GM18526 (cell line): ENCODE results near the gene SPAST.

ENCODE experiments used
- POLR2A ChIP-seq: IDR thresholded peaks from 3 replicates; pipeline ENCODE4 v1.6.1; 2011; ENCODE audit not compliant: insufficient read length; ENCODE audit errors: extremely low read depth

SPAST gene

GRCh38 chr2:32108111-32108510 lies 44.8 kb downstream of the SPAST start:
- TF ChIP-seq POLR2A, result no peak

DNA sequence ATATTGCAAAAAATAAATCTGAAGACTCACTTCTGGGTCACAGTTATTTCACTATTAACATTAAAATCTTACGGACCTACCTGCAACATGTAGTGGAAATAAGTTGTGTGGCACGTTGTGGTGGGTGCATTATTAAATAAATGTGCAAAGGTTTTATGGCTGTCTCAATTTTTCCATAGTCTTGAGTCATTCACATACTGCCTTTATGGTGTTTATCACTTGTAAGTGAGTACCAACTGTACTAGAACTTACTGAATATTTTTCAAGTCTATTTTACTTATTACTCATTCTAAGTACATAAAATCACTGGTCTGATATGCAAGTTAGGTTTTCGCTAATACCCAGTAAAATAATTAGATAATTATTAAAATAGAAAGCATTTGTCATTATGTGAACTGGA lies 54.7 kb downstream of the SPAST start:
- TF ChIP-seq POLR2A, result no peak

DNA sequence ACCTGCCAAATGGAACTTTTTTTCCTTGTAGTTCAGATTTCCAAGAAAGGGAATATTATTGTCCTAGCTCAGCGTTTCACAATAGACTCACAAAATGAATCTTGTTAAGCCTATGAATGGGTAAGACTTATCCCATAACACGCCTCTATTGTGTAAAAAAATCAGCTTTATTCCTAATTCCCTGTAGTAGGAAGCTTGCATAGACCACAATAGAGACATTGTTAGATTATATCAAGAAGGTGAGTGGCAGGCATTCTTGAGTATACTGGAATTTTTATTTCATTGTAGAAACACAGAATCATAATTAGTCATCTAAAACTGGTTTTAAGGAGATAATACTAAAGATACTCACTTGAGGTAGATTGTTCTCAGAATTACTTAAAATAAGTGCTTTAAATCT lies 55.8 kb downstream of the SPAST start:
- no peak for TF ChIP-seq POLR2A

DNA sequence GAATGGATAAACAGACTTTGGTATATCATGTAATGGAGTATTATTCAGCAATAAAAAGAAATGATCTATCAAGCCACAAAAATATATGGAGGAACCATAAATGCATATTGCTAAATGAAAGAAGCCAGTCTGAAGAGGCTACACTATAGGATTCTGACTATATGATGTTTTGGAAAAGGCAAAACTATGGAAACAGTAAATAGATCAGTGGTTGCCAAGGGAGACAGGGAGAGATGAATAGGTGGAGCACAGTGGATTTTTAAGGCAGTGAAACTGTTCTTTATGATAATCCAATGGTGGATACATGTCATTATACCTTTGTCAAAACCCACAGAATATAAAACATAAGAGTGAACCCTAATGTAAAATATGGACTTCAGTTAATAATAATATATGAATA lies 61.3 kb downstream of the SPAST start:
- no peak for TF ChIP-seq POLR2A

GRCh38 chr2:32128636-32129035 lies 65.3 kb downstream of the SPAST start:
- no peak for TF ChIP-seq POLR2A

- TF ChIP-seq POLR2A, result no peak
These were observed 65.7 kb downstream of the SPAST start for GRCh38 chr2:32129086-32129485.

DNA sequence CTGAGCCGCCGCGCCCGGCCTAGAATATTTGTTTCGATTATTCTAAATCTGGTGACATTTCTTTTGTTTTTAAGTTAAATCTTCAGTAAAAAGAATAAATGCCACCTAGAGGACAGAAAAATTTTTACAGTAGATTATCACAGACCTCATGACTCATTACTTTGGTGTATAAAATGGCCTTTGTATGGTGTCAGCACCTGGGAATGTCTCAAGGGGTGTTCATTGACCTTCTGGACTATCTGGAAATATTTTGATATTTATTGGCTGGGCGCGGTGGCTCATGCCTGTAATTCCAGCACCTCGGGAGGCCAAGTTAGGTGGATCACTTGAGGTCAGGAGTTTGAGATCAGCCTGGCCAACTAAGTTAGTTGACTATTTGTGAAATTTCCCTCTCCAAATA lies 72.1 kb downstream of the SPAST start:
- TF ChIP-seq POLR2A, result no peak

- TF ChIP-seq POLR2A, result no peak
These were observed 72.7 kb downstream of the SPAST start for GRCh38 chr2:32136097-32136496.

DNA sequence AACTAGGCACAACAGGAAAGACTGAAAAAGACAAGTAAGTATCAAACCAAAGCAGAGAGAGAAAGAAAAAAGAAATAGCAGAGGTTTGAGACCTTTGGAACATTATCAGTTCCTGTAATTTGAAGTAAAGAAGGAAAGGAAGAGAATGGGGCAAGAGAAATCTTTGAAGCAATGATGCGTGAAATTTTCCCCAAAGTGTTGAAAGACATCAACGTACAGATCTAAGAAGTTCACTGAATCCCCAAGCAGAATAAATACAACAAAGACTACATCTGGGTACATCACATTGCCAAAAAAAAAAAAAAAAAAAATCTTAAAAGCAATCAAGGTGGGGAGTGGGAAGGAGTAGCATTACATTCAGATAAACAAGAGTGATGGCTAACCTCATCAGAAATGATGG lies 96.3 kb downstream of the SPAST start:
- TF ChIP-seq POLR2A, result no peak

DNA sequence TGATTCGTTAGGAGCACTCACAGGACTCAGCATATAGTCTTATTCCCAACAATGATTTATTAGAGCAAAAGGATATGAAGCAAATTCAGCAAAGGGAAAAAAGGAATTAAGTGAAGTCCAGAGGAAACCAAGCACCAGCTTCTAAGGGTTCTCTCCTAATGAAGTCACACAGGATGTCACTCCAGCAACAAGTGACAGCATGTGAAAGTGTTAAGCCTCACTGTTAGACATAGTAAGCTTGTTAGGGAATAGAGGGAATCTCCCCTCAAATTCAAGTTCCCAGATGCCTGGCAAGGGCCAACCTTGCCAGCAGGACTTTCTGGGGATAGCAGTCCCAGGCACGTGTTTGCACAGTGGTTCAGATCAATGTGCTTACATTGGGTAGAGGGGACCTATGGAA lies 97.9 kb downstream of the SPAST start:
- no peak for TF ChIP-seq POLR2A

DNA sequence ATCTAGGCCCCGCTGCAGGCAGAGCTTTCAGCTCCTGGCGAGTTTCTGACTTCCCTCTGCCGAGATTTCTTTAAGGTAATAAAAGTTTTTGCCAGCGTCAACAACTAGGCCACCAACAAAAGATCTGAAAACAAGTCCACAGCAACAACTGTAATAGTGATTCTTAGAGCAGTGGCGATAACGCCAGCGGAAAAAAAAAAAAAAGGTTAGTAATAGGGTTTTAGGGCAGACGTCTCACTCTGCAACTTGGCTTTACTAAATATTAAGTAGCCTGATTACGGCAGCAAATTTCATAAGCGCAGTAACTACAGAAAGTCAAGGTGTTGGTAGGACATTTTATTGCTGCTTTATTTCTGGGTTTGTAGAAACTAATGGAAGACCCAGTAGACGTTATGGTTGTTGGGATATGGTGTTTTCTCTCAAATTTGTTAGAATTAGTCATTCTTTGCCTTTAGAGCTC lies 102.8 kb downstream of the SPAST start:
- TF ChIP-seq POLR2A, result no peak

DNA sequence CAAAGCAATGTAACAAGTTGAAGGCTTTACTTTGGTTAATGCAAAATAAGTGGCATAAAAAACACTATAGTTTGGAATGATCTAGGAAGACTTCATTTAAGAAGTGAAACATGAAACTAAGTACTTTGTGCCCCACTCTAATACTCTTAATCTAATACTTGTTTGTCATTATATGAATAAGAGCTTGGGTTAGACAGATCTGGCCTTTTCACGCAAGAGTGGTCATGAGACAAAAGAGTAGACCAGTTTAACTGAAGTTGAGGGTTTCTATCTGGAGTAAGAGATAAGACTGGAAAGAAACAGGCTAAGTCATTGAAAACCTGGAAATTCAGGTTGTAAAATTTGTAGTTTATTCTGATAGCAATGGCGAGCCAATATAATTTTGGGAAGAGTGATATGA lies 105.2 kb downstream of the SPAST start:
- TF ChIP-seq POLR2A, result no peak

GRCh38 chr2:32172870-32173269 lies 109.5 kb downstream of the SPAST start:
- TF ChIP-seq POLR2A, result no peak

DNA sequence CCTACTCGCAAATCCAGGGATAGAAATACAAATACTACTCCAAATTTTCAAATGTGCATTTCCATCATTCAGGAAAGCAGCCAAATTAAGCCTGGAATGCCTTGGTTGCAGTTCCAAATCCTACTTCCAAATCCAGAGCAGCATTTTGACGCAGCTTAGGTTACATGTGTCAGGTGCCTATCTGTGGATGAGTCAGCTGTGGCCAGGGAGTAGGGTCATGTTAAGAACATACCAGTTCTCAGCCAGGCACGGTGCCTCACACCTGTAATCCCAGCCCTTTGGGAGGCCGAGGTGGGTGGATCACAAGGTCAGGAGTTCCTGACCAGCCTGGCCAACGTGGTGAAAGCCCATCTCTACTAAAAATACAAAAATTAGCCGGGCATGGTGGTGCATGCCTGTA lies 119.3 kb downstream of the SPAST start:
- TF ChIP-seq POLR2A, result no peak

- TF ChIP-seq POLR2A, result no peak
These were observed 125.7 kb downstream of the SPAST start for GRCh38 chr2:32189011-32189410.

DNA sequence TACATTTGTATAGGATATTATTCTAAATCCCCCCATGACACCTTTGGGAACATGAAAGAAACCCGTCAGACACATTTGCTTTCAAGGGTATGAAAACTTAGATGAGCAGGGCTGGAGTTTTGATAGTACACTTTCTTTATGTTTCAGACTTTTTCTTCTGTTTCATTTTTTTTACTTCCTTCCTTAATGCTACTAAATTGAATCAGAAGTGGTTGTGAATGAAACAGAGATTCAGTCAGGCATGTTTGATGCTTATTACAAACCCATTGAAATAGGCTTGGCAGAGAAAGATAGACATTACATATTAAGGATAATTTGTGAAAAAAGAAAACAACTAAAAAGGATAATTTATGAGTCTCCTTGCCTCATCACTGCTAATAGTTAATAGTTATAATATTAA lies 129.1 kb downstream of the SPAST start:
- TF ChIP-seq POLR2A, result no peak

- TF ChIP-seq POLR2A, result no peak
These were observed 137.5 kb downstream of the SPAST start for GRCh38 chr2:32200814-32201213.
